Fibroblast of skin of right quadriceps (primary cell): ENCODE results near the gene VPS35.
A peak's percentile ranks its signal among the peaks of the same experiment; 100 is the strongest.
"Not testable (repeated sequence)": the region's sequence is repeated elsewhere in the genome, so short reads cannot be mapped to it uniquely, and the experiment has no call there.

ENCODE experiments used
- DNase-seq: peaks from one replicate; pipeline ENCODE4 v3.0.0-alpha.2; 2013

The VPS35 gene

DNA sequence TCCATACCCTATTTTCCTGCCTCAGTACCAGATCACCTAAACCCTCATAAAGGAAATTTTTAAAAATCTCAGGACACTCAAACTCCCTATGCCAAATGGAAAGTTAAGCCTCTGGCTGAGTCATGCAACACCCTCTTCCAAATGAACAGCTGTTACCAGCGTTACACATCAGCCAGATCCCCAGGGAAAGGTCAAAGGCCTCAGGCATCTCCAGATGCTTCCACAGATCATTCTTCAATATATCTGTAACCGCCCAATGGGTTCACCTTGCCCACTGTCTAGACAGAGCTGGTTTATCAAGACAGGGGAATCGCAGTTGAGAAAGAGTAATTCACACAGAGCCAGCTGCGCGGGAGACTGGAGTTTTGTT is 38.7 kb downstream of the VPS35 start:
- DNase-seq: peak; percentile 36

GRCh38 chr16:46649588-46650253 is 39.3 kb downstream of the VPS35 start:
- DNase-seq: peak; percentile 10

DNA sequence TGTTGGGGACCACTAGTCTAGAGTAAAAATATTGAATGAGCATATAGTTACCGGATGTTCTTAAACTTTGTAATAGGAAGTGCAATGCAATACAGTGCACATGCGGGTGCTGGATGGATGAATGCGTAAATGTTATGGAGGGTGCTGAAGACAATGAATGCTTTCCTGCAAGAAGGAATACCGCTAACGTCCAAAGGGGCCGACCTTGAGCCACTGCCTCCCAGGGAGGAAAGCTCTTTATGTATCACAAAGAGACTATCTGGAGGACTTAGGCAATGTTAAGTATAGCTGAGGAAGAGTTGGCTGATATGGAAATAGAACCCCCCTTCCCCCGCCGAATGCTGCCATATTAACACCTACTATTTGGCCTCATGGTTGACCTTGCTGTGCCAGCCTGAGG is 40.3 kb downstream of the VPS35 start:
- no peak for DNase-seq

DNA sequence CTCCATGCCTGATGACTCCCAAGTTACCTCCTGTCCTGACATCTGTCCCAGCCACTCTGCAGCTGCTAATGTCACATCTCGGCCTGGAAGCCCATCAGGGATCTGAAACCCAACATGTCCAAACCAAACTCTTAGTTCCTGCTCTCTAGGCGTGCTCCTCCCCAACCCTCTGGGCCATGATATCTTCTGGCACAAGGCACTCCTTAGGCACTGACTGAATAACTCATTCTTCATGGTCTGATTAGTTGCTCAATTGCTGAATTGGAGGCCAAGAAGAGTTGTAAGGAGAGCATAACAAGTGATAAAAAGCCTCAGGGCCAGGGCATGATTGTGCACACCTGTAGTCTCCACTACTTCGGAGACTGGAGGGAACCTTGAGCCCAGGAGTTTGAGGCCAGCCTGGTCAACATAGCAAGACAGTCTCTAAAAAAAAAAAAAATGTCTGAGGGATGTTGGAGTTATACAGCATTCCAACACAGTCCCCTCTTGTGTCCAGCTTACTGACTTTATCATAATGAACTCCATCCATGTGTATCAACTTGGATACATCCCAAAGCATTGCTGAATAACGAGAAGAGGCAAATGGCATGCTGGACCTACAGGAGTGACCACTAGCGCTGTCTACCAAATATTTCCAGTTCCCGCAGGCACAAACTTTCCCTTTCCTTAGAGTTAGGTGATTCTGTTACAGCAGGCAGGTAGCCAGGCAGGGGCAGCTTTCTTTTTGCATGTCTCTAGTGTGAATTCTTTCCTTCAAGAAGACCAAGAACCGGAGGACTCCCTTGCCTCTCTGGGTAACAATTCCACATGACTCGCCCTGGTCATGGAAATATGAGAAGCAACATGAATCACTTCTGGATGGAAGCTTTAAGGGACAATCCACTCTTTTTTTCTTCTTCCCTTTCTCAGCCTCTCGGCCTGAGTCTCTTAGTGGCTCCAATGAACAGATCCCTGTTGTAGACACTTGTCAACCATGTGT is 49.7 kb downstream of the VPS35 start:
- peak; percentile 56 for DNase-seq

DNA sequence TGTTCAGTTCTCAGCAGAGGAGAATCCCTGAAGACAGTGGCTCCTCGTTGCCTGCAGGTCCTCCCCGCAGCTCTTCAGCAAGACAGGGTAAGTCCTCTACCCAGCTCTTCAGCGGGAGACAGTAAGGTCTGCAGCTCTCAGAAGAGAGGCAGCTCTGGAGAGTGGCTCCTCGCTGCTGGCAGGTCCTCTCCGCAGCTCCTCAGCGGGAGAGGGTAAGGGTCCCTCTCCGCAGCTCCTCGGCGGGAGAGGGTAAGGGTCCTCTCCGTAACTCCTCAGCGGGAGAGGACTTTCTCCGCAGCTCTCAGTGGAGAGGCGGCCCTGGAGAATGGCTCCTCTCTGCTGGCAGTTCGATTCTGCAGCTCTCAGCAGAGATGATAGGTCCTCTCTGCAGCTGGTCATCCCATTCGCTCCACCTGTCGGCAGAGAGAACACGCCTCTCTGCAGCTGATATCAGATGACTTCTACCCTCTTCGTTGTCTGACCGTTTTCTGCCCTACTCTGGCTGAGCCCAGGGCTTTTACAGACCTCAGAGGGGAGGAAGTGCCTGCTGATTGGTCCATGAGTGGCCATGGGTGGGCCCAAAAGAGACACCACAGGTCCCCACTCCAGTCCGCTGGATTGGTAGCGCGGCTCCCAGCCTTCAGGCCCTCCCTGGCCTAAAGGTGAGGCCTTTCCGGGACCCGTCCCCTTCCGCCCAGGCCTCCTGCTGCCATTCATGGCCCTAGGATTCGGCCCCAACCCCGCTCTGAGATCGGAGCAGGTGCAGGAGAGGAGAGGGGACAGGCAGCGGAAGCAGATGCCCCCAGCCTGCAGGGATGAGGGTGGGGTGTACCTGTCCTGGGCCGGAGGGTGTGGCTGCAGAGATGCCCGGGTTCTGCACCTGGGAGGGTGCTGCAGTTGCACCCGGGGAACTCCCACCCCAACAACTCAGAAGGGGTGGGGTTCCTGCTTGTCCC is 55.9 kb downstream of the VPS35 start:
- DNase-seq: no peak

GRCh38 chr16:46629331-46630219 is 59.4 kb downstream of the VPS35 start:
- DNase-seq: peak; percentile 66

DNA sequence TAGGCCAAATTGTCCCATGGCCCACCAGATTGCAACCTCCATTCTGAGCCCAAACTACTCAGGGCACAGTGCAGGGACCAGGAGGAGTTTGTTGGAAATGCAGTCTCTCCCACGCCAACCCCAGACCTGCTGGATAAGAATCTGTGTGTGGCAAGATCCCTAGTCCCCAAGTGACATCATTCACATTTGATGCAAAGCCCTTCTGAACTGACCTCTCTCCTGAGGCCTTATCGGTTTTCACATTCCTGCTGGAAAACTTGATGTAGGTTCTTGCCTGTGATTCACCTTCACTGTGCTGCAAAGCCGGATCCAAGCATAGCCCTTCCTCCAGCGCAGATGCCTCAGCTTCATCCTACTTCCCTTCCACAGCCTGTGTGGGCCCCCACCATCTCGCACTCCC is 61.2 kb downstream of the VPS35 start:
- DNase-seq: peak; percentile 4

DNA sequence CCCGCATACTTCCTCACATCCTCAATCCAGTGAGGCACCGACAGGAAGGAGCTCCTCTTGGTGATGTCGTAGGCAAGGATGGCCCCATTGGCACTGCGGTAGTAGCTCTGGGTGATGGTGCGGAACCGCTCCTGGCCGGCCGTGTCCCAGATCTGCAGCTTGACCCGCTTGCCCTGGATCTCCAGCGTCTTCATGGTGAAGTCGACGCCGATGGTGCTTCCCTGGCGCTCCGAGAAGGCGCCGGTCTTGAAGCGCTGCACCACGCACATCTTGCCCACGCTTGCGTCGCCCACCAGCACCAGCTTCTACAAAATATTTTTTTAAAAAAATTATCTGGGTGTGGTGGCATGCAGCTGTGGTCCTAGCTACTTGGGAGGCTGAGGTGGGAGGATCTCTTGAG is 62.3 kb downstream of the VPS35 start:
- not testable (repeated sequence) for DNase-seq

- not testable (repeated sequence) for DNase-seq
Measured at GRCh38 chr16:46624862-46625261, 64.1 kb downstream of the VPS35 start.

DNA sequence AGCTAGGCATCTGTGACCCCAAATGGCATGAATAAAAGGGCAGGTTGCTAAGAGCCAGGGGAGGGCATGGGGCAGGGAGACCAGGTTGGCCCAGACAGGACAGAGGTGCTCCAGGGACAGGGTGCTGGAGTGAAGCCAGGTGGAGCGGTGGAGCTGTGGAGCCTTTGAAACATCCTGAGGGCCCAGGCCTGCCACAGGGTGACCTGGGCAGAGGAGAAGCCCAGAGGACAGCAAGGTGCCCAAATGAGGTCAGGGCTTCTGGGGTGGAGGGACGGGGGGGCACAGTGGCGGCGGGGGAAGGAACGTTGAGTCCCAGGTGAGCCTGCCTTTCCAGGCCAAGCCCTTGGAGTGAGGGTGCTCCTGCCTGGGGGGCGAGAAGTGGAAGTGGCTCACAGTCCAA is 65.3 kb downstream of the VPS35 start:
- DNase-seq: not testable (repeated sequence)

- not testable (repeated sequence) for DNase-seq
Measured at GRCh38 chr16:46623246-46623645, 65.7 kb downstream of the VPS35 start.

- no peak for DNase-seq
Measured at GRCh38 chr16:46621934-46622676, 66.9 kb downstream of the VPS35 start.

- peak; percentile 84 for DNase-seq
Measured at GRCh38 chr16:46621006-46621933, 67.7 kb downstream of the VPS35 start, which contains the start of gene SHCBP1. TSS of gene SHCBP1 (minus strand) at chr16:46621379. CDS start at chr16:46621359, 20 bp downstream.

DNA sequence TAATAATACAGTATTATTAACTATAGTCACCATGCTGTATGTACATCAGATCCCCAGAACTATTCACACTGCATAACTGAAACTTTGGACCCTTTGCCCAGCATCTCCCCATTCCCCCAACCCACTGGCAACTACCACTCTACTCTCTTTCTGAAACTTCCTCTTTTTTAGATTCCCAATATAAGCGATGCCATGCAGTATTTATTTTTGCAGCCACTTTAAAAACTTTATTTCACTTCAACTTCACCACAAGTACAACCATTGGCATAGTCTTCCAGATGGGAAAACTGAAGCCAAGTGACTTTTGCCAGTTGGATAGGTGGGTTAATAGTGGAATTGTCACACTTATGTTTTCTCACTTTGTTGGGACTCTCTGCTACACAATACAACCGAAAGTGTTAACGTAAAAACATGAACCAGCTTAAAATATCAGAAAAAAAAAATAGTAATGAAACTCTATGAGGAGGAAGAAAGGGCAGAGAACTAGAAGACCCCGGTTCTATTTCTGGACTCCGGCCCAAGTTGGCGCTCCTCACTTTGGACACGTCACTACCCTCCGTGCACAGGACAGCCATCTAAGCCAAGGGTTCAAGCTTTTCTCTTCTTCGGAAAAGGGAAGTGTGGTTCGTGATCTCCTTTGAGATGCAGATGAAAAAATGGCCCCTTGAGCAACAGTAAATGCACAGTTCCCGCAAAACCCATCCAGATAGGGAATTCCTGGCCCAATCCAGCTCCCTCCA is 68.5 kb downstream of the VPS35 start:
- DNase-seq: peak; percentile 28

- no peak for DNase-seq
Measured at GRCh38 chr16:46618516-46618915, 70.5 kb downstream of the VPS35 start.

DNA sequence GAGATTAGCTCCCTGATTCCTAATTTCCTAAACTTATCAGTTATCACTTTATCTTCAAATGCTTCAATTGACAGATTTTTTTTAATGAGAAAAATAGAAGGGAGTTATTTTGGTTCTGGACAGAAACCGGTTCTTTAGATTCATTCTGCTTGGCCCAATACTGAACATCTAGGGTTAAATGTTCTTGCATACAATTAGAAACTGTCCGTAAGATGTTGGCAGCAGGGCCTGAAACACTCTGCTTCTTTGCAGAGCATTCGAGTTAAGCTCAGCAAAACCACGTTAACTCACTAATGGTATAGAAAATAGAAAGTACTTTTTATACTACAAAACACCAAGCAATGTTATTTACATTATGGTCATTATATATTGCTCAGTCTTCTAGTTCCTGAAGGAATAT is 75.0 kb downstream of the VPS35 start:
- DNase-seq: no peak

DNA sequence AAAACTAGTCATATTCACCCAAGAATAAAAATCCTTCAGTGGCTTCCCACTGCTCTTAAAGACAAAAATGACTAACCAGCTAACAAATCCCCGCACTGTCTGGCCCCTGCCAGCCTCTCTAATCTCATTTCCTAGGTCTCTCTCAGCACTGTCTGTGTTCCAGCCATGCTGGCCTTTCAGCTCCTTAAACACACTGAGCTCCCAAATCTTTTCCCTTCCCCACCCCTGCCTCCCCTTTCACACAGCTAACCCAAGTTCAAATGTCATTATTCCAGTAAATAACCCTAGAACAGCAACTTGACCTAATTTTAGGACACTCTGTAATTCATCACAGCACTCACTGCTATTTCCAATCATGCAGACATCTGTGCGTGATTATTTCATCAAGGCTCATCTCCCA is 75.6 kb downstream of the VPS35 start:
- no peak for DNase-seq

DNA sequence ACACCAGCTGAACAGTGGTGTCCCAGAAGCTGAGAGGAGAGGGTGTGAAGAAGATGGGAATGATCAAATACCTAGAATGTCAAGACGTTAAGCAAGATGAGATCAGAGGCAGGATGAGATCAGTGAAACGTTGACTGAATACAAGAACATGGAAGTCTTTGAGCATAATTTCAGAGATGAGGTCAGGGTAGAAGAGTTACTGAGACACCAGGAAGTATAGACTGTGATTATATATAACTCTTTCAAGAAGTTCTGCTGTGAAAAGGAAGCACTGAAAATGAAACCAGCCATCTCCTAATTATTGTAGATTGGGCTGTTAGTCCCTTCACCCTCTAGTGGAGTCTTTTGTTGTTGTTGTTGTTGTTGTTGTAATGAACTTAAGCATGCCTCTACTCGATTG is 76.9 kb downstream of the VPS35 start:
- no peak for DNase-seq

DNA sequence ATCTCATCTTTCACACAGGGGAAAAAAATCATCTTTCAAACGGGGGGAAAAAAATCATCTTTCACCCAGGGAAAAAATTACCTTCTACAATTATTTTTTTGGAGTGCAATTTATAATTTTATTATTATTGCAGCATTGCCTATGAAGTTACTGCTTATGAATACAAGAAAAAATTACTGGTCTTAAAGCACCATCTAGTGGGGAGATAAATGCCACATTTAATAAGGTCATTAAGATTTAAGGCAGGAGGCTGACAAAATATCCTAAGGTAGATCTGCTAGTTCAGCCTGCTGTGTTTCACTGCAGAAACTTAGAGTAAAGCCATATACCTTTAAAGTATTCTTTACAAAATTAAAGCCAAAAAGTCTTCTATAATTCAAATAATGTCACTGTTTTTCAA is 81.4 kb downstream of the VPS35 start:
- DNase-seq: peak; percentile 43
